Activated CD4-positive, alpha-beta T cell treated with anti-CD3 and anti-CD28 coated beads for 48 hours (primary cell): Measurements from ENCODE around the gene RARB.

Experiments used
- DNase-seq: peaks from one replicate; pipeline ENCODE4 v3.0.0-alpha.2; 2020

The RARB gene

GRCh38 chr3:25556447-25556846 is 128.4 kb downstream of the RARB start:
- DNase-seq = no peak

GRCh38 chr3:25557694-25558093 is 129.6 kb downstream of the RARB start:
- no peak for DNase-seq

- no peak for DNase-seq
These were observed 130.1 kb downstream of the RARB start for GRCh38 chr3:25558121-25558520.

GRCh38 chr3:25558796-25559195 is 130.7 kb downstream of the RARB start:
- no peak for DNase-seq

- no peak for DNase-seq
These were observed 135.5 kb downstream of the RARB start for GRCh38 chr3:25563601-25564000.

- no peak for DNase-seq
These were observed 136.0 kb downstream of the RARB start for GRCh38 chr3:25564075-25564474.

- no peak for DNase-seq
These were observed 137.7 kb downstream of the RARB start for GRCh38 chr3:25565807-25566206.

GRCh38 chr3:25566358-25566920 is 138.4 kb downstream of the RARB start:
- DNase-seq = no peak

- DNase-seq = no peak
These were observed 139.3 kb downstream of the RARB start for GRCh38 chr3:25567388-25567787.

- DNase-seq = no peak
These were observed 139.9 kb downstream of the RARB start for GRCh38 chr3:25567806-25568524.

- no peak for DNase-seq
These were observed 140.5 kb downstream of the RARB start for GRCh38 chr3:25568525-25569078.

GRCh38 chr3:25571285-25571684 is 143.2 kb downstream of the RARB start:
- no peak for DNase-seq

GRCh38 chr3:25572336-25572735 is 144.3 kb downstream of the RARB start:
- DNase-seq = no peak

GRCh38 chr3:25572919-25573385 is 144.9 kb downstream of the RARB start:
- DNase-seq = no peak

GRCh38 chr3:25573386-25574171 is 145.5 kb downstream of the RARB start:
- DNase-seq = no peak

- no peak for DNase-seq
These were observed 146.2 kb downstream of the RARB start for GRCh38 chr3:25574172-25574765.

GRCh38 chr3:25575001-25575400 is 146.9 kb downstream of the RARB start:
- DNase-seq = no peak

- no peak for DNase-seq
These were observed 148.1 kb downstream of the RARB start for GRCh38 chr3:25576146-25576545.

- no peak for DNase-seq
These were observed 148.9 kb downstream of the RARB start for GRCh38 chr3:25576831-25577454.

- DNase-seq = no peak
These were observed 150.0 kb downstream of the RARB start for GRCh38 chr3:25578059-25578458.

- no peak for DNase-seq
These were observed 152.5 kb downstream of the RARB start for GRCh38 chr3:25580534-25580933.

- no peak for DNase-seq
These were observed 153.3 kb downstream of the RARB start for GRCh38 chr3:25581335-25581734.

- no peak for DNase-seq
These were observed 153.8 kb downstream of the RARB start for GRCh38 chr3:25581823-25582222.
